B cell (primary cell): ENCODE data around the gene PRRT1.

ENCODE experiments used
- CTCF ChIP-seq: fragments of 200-600 bp; IDR thresholded peaks from one replicate; pipeline ENCODE4 v1.8.0; 2022; ENCODE audit warnings: antibody characterized with exemption, mild to moderate bottlenecking
- EZH2 ChIP-seq: IDR thresholded peaks from 2 replicates; pipeline ENCODE4 v1.6.1; 2012; ENCODE audit warnings: borderline replicate concordance, low read depth, mild to moderate bottlenecking, moderate library complexity, low read length; ENCODE audit not compliant: insufficient read depth, poor library complexity, severe bottlenecking

GRCh38 chr6:32198866-32199265 is 47.1 kb upstream of the PRRT1 start:
- TF ChIP-seq CTCF, result no peak
- TF ChIP-seq EZH2, result no peak
